ENCODE results near the gene OR2J3. TPM values are rescaled to one million over a fixed set of nuclear protein-coding genes. Genes with fewer than 3 reads are reported as not detected.

The OR2J3 gene
- total and polyA plus RNA-seq, 10 of the 15 experiments (the other 5 are each of a cell fraction or from before 2014, with no cell fraction given): not detected

DNA sequence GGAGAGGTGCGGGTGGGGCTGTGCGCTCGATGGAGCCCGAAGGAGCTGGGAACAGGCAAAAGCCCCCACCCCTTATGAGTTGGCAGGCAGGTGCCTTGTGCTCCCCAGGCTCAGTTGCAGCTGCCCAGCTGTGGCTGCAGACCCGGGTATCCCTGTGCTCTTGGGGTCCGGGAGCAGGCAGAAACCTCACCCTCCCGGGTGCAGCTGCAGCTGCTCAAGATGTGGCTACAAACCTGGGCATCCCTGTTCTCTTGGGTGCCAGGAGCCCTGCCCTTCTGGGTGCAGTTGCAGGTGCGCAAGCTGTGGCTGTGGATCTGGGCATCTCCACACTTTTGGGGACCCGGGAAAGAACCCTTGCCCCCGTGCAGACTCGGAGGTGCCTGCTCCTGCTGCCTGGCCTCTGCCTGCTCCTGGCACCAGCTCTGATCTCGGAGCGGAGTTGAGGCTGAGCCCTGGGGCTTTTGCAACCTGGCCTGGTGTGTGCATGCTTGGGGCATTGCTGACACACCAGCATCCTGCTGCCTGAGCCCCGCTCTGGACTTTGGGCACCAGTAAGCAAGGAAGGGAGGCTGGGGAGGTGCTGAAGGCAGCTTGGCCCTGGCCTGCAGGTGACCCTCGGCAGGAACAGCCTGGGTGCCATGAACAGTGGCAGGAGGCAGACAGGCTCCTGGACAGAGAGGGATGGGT lies 21.6 kb downstream of the OR2J3 start:
- WGBS (ENCODE audit: insufficient coverage, insufficient replicate concordance, low lambda C conversion rate, missing lambda C conversion rate): 16% methylated on average over 15 of the region's 15 CpGs
- no TSS peak for BruUV-seq (replicated peaks)
- intact Hi-C loops (cut with micrococcal nuclease; ENCODE audit: unreplicated experiment): no loop called here

More for the DNA sequence above, 21.6 kb downstream of the OR2J3 start:
- Histone ChIP-seq H3K4me2 (ENCODE audit: control insufficient read depth, insufficient read depth) (no peak overlapping the region), H3K27me3 (replicated peaks in 1 of 2; ENCODE audit: control insufficient read depth in 2 of 2, insufficient read depth in 2 of 2, low read length in 1 of 2) (peaks cover 0 to 3% of the 10 kb centered on the region in 2 experiments; a peak in 1 of 4 replicates), H3K4me3 (no peak overlapping the region), H3K36me3 (ENCODE audit: control insufficient read depth in 2 of 2, insufficient read depth in 2 of 2, low read length in 1 of 2) (no peaks in the 10 kb centered on the region), H3K79me2 (ENCODE audit: control insufficient read depth, insufficient read depth, low read length) (no peaks in the 10 kb centered on the region), H3K27ac (ENCODE audit: control insufficient read depth, insufficient read depth) (no peak overlapping the region), H3K9ac (ENCODE audit: control insufficient read depth, insufficient read depth, low read length) (no peak overlapping the region), H4K20me1 (ENCODE audit: control insufficient read depth, insufficient read depth) (no peaks in the 10 kb centered on the region), H3K4me1 (ENCODE audit: control insufficient read depth, insufficient read depth, low read length) (no peaks in the 10 kb centered on the region), H2AFZ (ENCODE audit: control insufficient read depth, low read depth, low read length) (no peak overlapping the region), H3K9me3 (replicated peaks; ENCODE audit: control insufficient read depth, insufficient read depth, low read length) (no peaks in the 10 kb centered on the region)
- ATAC-seq (no peak), DNase-seq (ENCODE audit: low read depth, low spot score) (no peak), FAIRE-seq (no peak)
- TF ChIP-seq IRF4 (IDR thresholded peaks at IDR 0.05; ENCODE audit: low read depth, low read length) (no peak), ZZZ3 (IDR thresholded peaks at IDR 0.05; ENCODE audit: control insufficient read depth, insufficient read length, low read depth) (no peak), FOS (IDR thresholded peaks at IDR 0.05; ENCODE audit: borderline replicate concordance, extremely low read depth, insufficient read length) (no peak), ASH2L (IDR thresholded peaks at IDR 0.05; ENCODE audit: borderline replicate concordance, low read depth) (no peak), ZNF207 (IDR thresholded peaks at IDR 0.05; ENCODE audit: borderline replicate concordance) (no peak), ZBED1 (IDR thresholded peaks at IDR 0.05; ENCODE audit: borderline replicate concordance) (no peak), HDGF (IDR thresholded peaks at IDR 0.05) (no peak), NR2F1 (conservative IDR thresholded peaks at IDR 0.05) (no peak), KDM1A (IDR thresholded peaks at IDR 0.05; ENCODE audit: borderline replicate concordance) (no peak), YBX1 (IDR thresholded peaks at IDR 0.05) (no peak), IKZF2 (IDR thresholded peaks at IDR 0.05) (no peak), POLR2AphosphoS5 (IDR thresholded peaks at IDR 0.05; ENCODE audit: low read length) (no peak), LARP7 (IDR thresholded peaks at IDR 0.05) (no peak)
- TF ChIP-seq, protein P1, sequence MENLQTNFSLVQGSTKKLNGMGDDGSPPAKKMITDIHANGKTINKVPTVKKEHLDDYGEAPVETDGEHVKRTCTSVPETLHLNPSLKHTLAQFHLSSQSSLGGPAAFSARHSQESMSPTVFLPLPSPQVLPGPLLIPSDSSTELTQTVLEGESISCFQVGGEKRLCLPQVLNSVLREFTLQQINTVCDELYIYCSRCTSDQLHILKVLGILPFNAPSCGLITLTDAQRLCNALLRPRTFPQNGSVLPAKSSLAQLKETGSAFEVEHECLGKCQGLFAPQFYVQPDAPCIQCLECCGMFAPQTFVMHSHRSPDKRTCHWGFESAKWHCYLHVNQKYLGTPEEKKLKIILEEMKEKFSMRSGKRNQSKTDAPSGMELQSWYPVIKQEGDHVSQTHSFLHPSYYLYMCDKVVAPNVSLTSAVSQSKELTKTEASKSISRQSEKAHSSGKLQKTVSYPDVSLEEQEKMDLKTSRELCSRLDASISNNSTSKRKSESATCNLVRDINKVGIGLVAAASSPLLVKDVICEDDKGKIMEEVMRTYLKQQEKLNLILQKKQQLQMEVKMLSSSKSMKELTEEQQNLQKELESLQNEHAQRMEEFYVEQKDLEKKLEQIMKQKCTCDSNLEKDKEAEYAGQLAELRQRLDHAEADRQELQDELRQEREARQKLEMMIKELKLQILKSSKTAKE (IDR thresholded peaks at IDR 0.05; ENCODE audit: low read depth, poor library complexity, severe bottlenecking): no peak
- TF ChIP-seq, protein P2, sequence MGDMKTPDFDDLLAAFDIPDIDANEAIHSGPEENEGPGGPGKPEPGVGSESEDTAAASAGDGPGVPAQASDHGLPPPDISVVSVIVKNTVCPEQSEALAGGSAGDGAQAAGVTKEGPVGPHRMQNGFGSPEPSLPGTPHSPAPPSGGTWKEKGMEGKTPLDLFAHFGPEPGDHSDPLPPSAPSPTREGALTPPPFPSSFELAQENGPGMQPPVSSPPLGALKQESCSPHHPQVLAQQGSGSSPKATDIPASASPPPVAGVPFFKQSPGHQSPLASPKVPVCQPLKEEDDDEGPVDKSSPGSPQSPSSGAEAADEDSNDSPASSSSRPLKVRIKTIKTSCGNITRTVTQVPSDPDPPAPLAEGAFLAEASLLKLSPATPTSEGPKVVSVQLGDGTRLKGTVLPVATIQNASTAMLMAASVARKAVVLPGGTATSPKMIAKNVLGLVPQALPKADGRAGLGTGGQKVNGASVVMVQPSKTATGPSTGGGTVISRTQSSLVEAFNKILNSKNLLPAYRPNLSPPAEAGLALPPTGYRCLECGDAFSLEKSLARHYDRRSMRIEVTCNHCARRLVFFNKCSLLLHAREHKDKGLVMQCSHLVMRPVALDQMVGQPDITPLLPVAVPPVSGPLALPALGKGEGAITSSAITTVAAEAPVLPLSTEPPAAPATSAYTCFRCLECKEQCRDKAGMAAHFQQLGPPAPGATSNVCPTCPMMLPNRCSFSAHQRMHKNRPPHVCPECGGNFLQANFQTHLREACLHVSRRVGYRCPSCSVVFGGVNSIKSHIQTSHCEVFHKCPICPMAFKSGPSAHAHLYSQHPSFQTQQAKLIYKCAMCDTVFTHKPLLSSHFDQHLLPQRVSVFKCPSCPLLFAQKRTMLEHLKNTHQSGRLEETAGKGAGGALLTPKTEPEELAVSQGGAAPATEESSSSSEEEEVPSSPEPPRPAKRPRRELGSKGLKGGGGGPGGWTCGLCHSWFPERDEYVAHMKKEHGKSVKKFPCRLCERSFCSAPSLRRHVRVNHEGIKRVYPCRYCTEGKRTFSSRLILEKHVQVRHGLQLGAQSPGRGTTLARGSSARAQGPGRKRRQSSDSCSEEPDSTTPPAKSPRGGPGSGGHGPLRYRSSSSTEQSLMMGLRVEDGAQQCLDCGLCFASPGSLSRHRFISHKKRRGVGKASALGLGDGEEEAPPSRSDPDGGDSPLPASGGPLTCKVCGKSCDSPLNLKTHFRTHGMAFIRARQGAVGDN (IDR thresholded peaks at IDR 0.05): no peak
- TF ChIP-seq, protein P3, sequence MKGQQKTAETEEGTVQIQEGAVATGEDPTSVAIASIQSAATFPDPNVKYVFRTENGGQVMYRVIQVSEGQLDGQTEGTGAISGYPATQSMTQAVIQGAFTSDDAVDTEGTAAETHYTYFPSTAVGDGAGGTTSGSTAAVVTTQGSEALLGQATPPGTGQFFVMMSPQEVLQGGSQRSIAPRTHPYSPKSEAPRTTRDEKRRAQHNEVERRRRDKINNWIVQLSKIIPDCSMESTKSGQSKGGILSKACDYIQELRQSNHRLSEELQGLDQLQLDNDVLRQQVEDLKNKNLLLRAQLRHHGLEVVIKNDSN (IDR thresholded peaks at IDR 0.05; ENCODE audit: borderline replicate concordance, extremely low read length, insufficient read depth, low read depth, low read length): no peak
- RAD21 ChIA-PET (ENCODE audit: unreplicated experiment): no interaction called here
- in situ Hi-C loops (cut with MboI): no loop called here
- POLR2A ChIA-PET: no interaction called here
- CTCF ChIA-PET: no interaction called here
- SMC1A ChIA-PET (ENCODE audit: uncharacterized antibody, unreplicated experiment): no interaction called here

Measured in GM12878 (cell line).